Measurements from ENCODE around the gene RANGRF.

The RANGRF gene

GRCh38 chr17:8288336-8289102, at the start of gene RANGRF:
Gene RANGRF, plus strand, starts transcription at chr17:8288670. Its CDS starts 119 bp downstream, at chr17:8288789.
- TF ChIP-seq CTCF (IDR thresholded peaks at IDR 0.05): no peak

- no peak for TF ChIP-seq CTCF (IDR thresholded peaks at IDR 0.05)
These were observed 44.6 kb upstream of the RANGRF start for GRCh38 chr17:8243827-8244226.

- TF ChIP-seq CTCF (IDR thresholded peaks at IDR 0.05): no peak
These were observed 43.7 kb upstream of the RANGRF start for GRCh38 chr17:8244768-8245167.

- no peak for TF ChIP-seq CTCF (IDR thresholded peaks at IDR 0.05)
These were observed 39.5 kb upstream of the RANGRF start, which contains the start of gene PFAS for GRCh38 chr17:8248751-8249607. Gene PFAS, plus strand, starts transcription at chr17:8249289. Its CDS starts 4,649 bp downstream, at chr17:8253938.

GRCh38 chr17:8249621-8250500, 38.6 kb upstream of the RANGRF start:
- TF ChIP-seq CTCF (IDR thresholded peaks at IDR 0.05): no peak

GRCh38 chr17:8253801-8254200, 34.7 kb upstream of the RANGRF start:
- peak; percentile 47; the same call in 1 of the 2 replicates for TF ChIP-seq CTCF (IDR thresholded peaks at IDR 0.05)

- no peak for TF ChIP-seq CTCF (IDR thresholded peaks at IDR 0.05)
These were observed 33.6 kb upstream of the RANGRF start for GRCh38 chr17:8254881-8255280.

All from LNCAP (cell line).